Kidney glomerular epithelial cell (primary cell): ENCODE results near the gene GPX8.

ENCODE experiments used
- DNase-seq: peaks from one replicate; lab custom pipeline; 2025; lab: John Stamatoyannopoulos, UW

The GPX8 gene, protein sequence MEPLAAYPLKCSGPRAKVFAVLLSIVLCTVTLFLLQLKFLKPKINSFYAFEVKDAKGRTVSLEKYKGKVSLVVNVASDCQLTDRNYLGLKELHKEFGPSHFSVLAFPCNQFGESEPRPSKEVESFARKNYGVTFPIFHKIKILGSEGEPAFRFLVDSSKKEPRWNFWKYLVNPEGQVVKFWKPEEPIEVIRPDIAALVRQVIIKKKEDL

DNA sequence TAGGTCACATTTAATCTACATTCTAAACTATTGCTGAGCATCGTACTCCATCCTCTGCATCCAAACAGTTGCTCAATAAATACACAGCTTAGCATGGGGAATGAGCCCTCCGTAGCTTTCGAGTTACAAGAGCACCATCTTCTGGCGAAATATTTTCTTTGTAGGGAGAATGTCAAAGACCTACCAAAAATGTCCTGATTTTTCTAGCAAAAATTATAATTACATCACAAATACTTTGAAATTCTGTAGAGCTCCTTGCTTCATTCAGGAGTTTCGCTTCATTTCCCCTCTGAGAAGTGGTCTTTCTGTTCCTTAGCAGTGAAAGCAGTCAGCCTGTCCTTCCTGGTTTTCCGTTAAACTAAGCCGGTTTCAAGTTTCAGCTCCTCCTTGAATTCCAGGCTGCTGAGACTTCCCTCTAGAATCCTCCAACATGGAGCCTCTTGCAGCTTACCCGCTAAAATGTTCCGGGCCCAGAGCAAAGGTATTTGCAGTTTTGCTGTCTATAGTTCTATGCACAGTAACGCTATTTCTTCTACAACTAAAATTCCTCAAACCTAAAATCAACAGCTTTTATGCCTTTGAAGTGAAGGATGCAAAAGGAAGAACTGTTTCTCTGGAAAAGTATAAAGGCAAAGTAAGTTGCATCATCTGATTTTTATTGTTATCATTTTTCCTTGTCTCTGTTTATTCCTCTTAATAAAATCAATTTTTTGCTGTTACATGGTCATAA is at the start of gene GPX8:
TSS of gene GPX8 (plus strand) at position 409 of the 730 bp plus-strand sequence. CDS start at position 431, 22 bp downstream.
- DNase-seq: peak; percentile 97

DNA sequence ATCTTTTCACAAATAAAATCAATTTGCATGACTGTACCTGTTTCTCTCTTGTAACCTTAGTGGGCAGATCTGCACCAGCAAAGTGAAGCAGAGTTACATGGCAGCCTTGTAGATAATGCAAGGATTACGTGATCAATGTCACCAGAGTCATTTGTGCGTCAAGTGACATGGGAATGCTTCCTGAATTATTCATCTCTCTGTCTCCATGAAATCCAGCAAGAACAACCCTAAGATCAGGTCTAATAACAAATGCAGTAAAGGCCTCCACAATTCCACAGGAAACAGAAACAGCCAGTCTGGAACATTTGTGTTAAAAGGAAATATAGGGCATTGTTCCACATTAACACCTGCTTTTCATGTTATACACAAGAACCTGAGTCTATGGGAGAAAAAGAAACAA is 49.8 kb upstream of the GPX8 start:
- no peak for DNase-seq

DNA sequence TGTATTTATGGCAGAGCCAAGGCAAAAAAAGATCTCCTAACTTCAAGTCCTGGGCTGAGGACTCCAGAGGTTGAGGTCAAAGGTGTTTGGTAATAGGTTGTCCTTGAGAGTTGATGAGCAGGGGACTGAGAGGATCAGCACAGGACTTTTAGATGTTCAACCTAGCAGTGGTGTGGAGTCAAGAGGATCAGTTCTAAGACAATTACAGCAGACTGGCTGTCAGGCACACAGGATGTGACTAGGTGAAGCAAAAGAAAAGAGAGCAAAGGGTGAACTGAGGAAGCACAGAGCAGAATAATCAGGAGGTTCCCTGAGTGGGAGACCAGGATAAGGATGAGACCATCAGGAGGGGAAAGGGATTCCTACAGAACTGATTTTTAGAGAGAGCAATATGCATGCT is 46.6 kb upstream of the GPX8 start:
- DNase-seq: no peak

DNA sequence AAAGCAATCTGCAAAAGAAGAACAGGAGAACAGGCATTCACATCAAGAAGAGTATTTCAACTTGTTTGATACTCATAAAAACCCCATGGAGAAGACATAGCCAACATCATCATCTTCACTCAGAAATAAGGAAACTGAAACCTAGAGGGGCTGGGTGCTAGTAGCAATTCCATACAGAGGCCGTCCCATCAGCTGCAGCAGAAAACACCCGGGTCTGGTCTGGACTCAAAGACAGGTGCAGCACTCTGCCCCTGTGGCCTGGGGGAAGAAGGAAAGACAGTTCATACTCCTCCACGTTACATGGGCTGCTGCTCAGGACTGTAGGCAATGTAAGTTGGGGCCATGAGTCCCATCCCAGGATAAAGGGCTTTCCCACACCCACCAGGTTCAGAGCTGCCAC is 45.9 kb upstream of the GPX8 start:
- DNase-seq: no peak

DNA sequence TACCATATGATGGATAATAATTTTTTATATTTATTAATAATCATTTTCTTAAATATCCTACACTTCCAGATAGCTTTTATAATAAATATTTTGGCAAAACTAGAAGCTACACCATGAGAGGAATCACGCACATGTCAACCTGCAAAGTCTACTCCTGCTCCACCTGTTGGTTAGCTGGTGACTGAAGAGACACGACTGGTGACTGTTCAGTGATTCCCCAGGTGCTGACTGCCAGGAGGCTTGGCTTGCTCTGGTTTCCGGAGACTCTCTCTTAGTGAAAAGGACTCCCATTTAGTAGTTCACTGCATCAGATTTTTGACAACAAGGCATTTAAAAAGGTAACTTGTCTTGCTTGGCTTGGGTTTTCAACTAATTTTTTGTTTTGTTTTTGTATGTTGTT is 36.6 kb upstream of the GPX8 start:
- DNase-seq: no peak

DNA sequence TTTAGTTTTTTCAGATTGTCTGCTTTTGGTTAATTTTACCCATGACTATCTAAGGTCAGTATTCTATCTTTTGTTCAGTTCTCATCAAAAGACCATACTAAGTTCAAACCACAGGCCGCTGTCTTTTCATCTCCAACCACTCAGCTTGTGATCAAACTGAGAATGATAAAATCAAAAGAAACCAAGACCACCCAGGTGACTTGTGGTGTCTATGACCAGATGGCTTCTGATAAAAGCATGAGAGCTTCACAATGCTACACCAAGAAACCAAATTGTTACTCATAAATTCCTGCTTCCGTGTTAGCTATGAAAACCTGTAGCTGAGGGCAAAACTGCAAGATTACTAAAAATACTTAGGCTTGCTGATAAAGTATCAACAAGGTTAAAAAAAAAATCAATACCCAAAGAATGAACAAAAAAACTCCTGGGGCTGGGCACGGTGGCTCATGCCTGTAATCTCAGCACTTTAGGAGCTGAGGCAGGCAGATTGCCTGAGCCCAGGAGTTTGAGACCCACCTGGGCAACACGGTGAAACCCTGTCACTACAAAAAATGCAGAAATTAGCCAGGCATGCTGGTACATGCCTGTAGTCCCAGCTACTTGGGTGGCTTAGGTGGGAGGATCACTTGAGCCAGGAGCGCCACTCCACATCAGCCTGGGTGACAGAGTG is 25.8 kb upstream of the GPX8 start:
- DNase-seq: no peak

DNA sequence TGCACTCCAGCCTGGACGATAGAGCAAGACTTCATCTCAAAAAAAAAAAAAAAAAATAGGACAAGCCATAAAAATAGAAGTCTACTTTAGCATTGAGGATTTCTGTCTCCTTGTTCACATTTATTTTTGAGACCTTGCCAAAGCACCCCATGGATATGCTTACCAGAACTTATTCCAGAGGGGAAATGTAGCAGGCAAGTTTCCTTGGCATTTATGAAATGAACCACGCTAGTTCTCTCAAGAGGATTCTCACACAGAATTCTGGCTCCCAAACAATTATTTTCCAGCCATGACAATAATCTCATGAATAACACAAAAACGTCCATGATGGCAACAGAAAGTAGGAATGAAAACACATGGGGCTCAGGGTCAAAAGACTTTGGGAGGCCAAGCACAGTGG is 23.4 kb upstream of the GPX8 start:
- DNase-seq: no peak

DNA sequence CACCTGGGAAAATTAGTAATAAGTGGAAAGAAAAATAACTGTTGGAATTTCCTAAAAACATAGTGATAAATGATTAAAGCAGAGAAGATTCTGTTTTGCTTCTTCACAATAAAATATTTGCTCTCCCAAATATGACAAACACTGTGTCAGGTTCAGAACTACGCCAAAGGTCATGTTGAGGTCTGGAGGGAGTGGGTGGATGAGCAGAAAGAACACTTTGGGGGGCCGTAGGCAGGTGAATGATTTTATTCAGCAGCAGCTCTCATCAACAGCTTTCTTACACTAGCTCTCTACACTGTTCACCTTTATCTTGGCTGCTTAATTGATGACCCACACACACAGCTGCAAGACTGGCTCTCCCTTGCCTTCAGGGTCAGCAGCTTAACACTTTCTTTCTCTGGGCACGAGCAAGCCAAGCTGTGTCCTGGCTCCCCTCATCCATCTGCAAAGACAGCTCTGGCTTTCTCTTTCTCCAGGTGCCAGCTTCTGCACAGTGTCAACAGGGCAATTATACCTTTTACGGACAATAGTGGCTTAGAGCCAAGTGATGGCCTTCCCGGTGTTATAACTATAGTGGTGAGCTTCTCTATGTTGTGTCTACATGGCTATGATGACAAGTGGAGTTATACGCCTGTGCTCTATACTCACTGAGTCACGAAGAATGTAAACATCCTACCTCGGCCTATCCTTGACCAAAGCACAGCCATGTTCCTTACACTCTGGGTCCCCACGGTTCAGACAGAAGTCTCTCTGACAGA is 18.9 kb upstream of the GPX8 start:
- no peak for DNase-seq

DNA sequence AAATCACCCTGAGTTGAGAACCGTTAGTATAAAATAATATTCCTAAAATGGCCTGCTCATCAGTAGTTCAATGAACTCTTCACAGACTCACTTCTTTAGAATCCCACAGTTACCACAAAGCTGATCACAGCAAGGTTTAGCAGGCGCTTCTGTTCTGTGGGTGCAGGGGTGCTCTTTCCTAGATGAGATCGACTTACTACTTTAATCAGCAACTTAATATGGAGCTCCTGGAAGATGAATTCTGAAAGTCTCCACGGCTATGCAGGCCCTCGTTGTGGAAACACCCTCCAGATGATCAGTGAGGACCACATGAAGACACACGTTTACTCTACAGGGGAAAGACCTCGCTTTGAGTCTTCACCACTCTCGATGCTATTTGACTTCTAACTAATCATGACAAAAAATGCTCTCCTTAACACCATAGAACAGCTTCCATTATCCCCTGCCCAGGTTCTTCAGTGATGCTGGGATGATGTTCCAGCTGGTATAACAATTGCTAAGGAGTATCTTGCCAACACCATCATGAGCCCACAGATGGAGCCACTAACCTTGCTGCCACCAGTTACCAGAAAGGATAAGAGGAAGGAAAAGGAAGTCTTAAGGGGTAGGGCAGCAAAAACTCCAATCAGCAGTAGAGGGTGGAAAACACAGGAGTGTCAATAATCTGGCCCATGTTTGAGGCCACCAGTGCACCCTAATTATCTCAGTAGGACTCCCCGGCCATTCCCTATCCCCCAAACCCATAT is 17.9 kb upstream of the GPX8 start:
- DNase-seq: no peak

DNA sequence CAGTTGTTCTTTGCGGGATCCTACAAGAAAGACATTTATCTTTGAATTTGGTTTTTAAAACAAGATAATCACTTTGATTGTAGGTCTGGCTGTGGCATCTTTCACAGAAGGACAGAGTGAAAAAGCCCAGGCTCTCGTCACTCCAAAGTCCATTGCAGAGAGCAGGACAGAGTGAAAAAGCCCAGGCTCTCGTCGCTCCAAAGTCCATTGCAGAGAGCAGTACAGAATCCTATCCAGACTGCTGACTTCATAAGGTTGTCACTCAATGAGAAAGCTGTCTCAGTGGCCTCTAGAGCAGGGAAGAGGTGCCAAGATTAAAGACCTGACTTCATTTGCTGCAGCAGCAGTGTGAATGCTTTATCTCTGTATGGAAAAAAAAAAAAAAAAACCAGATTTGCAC is 16.3 kb upstream of the GPX8 start:
- no peak for DNase-seq

DNA sequence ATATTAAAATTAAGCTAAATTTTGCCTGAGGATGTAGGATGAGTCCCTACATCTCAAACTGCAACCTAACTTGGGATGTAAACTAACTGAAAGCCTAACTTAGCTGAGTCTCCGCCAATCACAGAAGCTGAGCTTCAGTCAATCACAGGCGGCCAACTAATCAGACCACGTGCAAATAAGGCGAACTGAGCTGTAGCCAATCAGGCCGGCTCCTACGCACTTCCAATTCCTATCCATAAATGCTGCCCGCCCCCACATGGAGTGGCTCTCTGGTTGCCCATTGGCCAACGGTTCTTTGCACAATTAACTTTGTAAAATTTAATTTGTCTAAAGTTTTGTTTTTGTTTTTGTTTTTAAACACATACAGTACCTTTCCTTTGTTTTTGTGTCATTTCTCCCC is 13.9 kb upstream of the GPX8 start:
- DNase-seq: no peak

DNA sequence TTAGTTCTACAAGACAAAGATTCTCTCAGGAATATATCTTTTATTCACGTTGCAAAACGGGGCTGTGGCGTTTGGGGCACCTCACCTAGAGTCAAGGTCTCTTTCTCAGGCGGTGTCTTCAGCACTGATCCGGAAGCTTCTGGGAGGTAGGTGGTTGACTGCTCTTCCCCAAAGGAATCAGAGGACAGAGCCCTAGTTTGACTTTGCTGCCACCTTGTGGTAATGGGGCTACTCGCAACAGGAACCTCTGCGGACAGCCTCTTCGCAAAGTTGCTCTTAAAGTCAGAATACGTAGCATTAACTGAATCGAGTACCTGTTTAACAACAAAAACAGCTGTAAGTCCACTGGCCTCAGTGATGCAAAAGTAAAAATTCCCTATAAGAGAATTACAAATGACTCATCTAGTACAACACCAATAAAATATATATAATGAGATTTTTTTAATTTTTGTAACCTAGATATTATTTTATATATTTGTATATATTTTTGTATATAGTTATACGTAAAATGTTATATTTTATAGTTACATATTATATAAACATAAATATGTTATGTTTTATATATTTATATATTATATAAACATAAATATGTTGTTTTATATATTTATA is 13.3 kb upstream of the GPX8 start:
- DNase-seq: peak; percentile 87

DNA sequence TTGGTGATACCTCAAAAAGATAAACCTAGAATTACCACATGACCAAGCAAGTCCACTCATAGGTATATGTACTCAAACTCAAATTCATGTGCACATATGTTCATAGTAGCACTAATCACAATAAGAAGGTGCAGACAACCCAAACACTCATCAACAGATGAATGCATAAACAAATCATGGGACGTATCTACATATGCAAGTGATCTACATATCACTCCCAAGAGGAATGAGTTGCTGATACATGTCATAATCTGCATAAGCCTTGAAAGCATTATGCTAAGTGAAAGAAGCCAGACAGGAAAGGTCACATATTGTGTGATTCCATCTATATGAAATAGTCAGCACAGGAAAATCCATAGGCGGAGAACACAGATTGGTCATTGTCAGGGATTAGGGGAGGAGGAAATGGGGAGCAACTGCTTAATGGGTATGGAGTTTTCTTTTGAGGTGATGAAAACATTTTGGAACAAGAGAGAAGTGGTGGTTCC is 10.6 kb upstream of the GPX8 start:
- no peak for DNase-seq

DNA sequence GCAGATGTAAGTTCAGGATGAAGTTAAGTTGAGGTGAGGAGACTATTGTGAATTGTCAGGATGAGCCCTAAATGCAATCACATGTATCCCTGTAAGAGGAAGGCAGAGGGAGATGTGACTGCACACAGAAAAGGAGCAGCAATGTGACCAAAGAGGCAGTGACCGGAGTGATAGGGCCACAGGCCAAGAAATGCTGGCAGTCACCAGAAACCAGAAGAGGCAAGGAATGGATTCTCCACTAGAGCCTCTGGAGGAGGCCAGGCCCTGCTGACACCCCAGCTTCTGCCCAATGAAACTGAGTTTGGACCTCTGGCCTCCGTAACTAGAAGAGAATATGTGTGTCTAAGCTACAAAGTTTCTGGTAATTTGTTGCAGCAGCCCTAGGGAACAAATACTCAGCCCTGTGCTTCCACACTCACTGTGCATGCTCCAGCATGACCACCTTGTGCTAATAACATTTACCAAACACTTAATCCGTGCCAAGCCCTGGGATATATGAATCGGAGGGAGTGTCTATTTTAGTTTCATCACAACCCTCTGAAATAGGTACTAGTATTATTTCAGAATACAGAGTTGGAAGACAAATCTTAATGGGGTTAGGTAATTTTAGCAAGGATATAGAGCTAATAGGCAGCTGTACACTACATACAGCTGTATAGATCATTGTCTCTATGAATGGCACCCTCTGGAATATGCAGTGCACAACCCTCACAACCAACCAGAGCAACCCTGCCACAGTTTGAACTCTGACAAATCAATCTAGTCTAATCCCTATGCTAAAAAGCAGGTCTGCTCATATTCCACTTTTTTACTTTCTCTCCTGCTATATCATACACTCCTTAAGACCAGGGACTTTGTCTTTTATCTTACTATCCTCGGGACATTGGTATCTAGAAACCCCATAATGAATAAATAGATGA is 7.8 kb upstream of the GPX8 start:
- no peak for DNase-seq

DNA sequence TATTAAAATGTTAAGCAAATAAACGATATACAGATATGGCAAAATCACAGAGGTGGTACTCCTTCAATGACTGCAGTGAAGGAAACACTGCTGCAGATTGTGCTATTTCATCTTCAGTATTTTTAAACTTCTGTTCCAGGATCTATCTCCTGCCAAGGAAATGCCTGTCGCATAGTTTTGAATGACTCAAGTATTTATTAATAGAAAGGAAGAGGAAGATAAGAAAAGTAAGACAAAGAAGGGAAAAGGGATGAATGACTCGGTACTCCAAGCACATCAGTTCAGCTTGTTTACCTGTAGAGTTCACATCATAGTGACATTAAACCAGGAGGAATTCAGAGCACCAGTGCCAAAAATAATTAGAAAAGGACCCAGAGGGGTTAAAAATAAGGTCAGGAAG is 5.1 kb upstream of the GPX8 start:
- peak; percentile 44 for DNase-seq

DNA sequence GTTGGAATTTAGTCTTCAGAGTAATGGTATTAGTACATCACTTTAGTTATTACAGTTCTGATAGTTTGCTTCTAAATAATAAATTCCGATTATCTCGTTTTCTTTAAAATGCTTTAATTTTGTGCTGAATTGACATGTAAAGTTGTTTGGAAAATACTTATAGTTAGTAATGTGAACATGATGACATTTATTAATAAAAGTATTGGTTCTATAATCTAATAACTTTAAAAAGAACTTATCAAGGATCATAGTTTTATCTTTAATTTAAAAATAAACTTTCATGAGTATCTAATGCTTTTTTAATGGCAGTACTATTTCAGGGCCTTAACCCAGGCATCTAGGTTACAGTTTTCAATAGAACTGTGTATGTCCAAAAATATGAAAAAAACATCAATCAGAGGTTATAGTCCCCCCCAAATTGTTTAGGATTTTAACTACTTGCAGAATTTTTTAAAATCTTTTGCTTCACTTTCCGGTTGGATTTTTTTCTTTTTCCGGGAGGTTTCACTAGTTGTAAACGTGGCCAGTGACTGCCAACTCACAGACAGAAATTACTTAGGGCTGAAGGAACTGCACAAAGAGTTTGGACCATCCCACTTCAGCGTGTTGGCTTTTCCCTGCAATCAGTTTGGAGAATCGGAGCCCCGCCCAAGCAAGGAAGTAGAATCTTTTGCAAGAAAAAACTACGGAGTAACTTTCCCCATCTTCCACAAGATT is 680 bp downstream of the GPX8 start:
- peak; percentile 90 for DNase-seq

DNA sequence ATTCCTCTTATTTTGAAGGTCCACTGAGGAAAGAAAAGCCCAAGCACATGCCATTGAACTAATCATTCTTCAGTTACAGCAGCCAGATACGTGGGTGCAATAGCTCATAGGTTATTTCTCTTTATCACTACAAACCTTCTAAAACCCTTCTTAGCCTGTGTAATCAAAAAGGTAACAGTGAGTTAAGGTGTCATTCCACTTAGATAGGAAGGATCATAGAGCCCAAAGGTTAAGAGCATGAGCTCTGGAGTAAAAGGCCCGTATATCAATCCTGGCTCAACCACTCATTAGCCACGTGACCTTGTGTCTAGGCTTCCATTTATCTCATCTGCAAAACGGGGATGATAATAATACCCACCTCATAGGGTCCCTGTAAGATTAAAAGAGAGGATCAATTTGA is 2.7 kb downstream of the GPX8 start:
- DNase-seq: no peak

DNA sequence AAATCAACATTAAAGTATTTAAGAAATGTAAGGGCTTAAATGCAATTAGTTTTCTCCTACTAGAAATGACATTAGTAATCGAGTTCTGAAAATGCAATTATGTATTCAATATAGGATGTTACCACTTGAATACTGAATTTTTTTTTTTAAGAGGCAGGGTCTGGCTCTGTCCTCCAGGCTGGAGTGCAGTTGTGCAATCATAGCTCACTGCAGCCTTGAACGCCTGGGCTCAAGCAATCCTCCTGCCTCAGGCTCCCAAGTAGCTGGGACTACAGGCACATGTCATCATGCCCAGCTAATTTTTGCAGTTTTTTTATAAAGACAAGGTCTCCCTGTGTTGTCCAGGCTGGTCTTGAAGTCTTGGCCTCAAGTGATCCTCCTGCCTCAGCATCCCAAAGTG is 11.5 kb downstream of the GPX8 start:
- no peak for DNase-seq

DNA sequence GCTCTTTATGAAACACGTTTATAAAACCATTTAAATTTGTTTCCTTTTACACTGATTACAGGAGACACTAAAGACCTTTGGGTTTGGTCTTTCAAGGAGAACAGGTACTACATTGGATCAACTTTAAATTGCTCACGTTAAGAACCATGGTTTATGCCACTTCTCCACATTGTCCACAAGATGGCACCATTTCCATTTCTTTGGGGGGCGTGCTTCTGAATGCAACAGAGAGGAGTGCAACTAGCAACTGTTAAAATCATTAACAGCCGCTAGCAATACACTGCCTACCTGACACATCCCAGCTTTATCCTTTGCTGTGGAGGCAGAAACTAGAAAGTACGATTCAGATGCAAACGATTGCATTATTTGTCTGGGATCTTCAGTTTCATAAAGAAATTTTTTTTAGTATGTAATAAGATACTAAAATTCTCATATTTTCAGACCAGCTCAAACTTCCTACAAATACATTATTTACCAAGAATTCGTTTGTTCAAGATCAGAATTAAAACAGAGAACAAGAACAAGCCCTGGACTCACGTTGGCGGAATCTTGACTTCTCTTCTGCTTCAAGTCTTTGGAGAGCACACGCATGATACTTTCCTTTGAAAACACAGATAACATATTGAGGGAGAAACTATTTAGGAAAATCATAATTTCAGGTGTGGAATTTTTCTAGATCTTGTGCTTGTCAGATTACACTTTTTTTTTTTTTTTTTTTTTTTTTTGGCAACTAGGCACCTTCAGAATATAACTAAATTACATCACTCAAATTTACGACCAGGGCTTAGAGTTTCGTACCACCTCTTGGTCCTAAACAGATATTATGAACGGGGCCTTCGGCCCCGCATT is 12.3 kb downstream of the GPX8 start:
- DNase-seq: peak; percentile 80
